GM12875 (cell line): ENCODE data around the gene LGR5.

ENCODE experiments used
- H3K4me3 ChIP-seq: one replicate; pipeline ENCODE4 v1.5.1; 2011; ENCODE audit warnings: low read depth, low read length, control low read depth
- TF ChIP-seq, protein P1 (sequence below): IDR thresholded peaks from 2 replicates; pipeline ENCODE4 v1.5.1; 2011; ENCODE audit warnings: low read depth, mild to moderate bottlenecking, control low read depth, inconsistent platforms, low read length, moderate library complexity, borderline replicate concordance; ENCODE audit not compliant: insufficient read depth

Gene LGR5

DNA sequence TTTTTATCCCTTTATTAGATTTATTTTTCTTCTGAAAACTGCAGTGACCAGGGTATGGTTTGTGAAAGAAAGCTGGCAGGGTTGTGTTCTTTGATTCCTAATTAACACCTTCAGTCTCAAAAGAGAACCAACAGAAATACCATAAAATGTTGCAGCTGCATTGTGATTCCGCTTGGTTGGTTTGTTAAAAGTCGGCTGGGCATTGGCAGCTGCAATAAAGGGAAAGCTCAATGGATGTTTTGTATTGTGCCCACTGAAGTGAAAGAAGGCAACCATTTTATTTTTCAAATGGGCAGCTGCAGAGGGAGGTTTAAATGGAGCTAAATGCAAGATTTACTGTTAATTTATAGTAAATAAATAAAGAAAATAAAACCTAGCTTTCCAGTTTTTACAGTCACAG lies 16.7 kb downstream of the LGR5 start:
- TF ChIP-seq, protein P1, sequence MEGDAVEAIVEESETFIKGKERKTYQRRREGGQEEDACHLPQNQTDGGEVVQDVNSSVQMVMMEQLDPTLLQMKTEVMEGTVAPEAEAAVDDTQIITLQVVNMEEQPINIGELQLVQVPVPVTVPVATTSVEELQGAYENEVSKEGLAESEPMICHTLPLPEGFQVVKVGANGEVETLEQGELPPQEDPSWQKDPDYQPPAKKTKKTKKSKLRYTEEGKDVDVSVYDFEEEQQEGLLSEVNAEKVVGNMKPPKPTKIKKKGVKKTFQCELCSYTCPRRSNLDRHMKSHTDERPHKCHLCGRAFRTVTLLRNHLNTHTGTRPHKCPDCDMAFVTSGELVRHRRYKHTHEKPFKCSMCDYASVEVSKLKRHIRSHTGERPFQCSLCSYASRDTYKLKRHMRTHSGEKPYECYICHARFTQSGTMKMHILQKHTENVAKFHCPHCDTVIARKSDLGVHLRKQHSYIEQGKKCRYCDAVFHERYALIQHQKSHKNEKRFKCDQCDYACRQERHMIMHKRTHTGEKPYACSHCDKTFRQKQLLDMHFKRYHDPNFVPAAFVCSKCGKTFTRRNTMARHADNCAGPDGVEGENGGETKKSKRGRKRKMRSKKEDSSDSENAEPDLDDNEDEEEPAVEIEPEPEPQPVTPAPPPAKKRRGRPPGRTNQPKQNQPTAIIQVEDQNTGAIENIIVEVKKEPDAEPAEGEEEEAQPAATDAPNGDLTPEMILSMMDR = no peak
- H3K4me3 ChIP-seq = no peak overlapping the region

DNA sequence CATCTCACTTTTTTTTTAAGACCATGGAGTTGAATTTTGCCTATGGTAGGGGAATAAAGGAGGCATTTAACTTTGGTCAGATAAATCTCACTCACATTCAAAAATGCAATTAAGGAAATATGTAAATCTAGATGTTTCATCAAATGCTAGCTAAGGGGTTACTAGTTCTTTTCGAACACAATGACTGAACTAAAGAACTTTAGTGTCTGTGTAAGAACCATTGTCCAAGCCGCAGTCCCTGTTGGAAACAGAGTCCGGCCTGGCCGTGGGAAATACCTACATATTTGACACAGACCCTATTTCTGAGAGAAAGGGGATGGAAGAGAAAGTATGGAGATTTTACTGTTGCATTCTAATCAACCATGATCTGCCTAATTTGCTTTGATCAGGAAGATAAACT lies 17.4 kb downstream of the LGR5 start:
- no peak overlapping the region for H3K4me3 ChIP-seq
- TF ChIP-seq, protein P1 = no peak

DNA sequence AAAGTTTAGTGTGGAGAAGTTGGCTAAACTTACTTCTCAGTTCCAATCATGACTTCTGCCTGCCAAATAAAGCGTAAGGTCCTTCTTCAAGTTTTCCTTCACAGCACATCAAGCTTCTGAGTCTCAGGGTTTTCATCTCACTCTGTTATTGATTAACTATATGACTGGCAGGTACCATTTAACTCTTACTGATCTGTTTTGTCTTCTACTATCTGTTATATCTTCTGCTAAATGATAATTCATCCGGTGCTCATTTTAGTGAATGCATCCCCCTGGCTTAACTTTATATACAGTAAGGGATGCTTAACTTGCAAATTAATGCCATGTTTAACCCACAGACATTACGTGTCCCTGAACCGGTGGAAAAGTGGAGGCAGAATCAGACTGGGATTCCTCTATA lies 20.7 kb downstream of the LGR5 start:
- TF ChIP-seq, protein P1 = no peak
- no peak overlapping the region for H3K4me3 ChIP-seq

DNA sequence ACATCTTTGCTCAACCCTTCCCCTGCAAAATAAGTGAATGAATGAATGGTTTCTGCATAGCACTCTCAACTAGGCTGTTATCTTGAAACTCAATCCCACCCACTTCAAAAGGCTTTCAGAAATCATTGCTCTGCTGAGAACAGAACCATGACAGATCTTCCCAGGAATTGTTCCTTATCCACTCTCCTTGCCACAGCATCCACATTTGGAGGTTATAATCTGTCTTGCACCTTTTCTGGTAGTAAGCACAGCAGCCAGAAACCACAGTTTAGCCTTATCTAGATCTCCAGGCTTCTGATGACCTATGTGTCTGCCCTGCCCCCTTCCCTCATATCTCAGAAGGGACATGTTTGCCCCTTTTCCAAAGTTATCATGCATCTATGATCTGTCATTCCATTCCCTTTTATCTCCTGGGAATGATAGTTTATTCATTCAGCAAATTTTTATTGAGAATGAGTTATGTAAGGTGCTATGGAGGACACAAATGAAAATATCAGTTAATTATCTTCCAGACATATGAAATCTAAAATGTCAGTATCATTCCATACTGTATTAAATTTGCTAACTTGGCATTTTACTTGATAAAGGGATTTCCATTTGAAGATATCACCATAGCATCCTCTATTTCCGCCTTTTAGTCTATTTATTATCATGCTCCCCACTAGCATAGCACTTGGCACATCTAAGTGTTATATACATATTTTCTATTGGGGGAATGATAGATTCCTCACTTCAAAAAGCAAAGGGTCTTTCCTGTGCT lies 21.4 kb downstream of the LGR5 start:
- no peak overlapping the region for H3K4me3 ChIP-seq
- TF ChIP-seq, protein P1 = no peak

DNA sequence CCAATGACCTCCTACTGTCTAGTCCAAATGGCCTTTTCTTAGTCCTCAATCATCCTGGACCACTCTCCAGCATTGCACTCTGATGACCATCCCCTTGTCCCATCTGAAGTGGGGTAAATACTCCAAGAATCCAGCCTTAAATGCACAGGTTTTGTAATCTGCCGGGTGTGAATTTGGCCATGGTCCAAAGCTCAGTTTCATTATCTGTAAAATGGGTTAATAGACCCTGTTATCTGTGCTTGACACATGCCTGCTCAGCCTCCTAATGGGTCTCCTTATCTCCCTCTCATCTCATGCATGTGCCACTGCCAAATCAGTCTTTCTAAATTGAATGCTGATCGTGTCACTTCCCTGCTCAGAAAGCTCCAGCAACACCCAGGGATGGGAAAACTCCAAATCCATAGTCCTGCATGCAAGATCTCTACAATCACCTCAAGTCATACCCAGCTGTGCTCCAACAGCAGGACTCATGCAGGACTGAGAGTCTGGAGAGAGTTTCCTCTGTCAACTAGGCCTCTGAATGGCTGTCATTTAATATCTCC lies 22.3 kb downstream of the LGR5 start:
- TF ChIP-seq, protein P1 = no peak
- no peak overlapping the region for H3K4me3 ChIP-seq

DNA sequence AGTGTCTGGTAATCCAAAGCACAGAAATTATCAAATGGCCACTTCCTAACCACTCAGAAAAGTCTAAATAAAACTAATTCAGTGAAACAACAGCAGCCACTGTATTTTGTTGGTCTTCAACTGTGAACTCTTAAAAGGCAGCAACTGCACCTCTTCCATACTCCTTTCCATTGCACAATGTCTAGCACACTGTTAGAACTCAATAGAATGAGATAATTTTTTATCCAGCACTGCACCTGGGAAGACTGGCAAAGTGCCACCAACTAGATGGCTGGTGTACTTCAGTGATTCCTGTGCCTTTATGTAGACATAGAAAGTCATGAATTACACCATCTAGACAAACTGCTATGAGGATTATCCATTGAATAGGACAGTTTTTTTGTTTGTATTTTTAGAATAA lies 26.2 kb downstream of the LGR5 start:
- H3K4me3 ChIP-seq = no peak overlapping the region
- TF ChIP-seq, protein P1 = no peak

DNA sequence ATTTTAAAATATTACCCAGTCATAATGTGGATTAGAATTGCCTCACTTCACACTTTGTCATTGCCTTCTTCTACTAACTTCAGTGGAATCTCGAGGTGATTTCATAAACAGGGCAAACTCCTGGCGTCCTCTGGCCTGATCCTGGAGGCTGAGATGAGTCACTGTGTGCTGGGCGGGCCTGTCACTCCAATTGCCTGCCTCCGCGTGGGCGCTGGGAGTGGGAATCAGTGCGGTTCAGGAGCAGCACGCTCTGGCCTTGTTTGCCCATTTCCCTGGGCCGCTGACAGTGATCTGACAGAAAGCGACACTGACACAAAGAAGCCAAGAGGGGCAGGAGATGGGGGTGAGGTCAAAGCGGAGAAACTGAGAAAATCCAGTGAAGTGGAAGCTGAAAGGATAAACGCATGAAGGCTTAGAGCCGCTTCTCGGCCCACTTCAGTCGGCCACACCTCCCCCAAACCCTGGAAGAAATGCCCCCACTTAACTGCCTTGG lies 29.7 kb downstream of the LGR5 start:
- no peak overlapping the region for H3K4me3 ChIP-seq
- TF ChIP-seq, protein P1 = no peak
